WTC11 (cell line): ENCODE results near the gene RUNX1.

ENCODE experiments used
- CREM ChIP-seq: sonication (generic); formaldehyde crosslinking; IDR thresholded peaks from 2 replicates; pipeline ENCODE4 v1.8.1; 2022; ENCODE audit warnings: mild to moderate bottlenecking, missing genetic modification reagents, moderate library complexity
- NFE2L1 ChIP-seq: sonication (generic); formaldehyde crosslinking; IDR thresholded peaks from 2 replicates; pipeline ENCODE4 v1.8.1; 2023; ENCODE audit warnings: missing genetic modification reagents
- USF1 ChIP-seq: sonication (generic); formaldehyde crosslinking; IDR thresholded peaks from 2 replicates; pipeline ENCODE4 v1.8.0; 2022; ENCODE audit warnings: mild to moderate bottlenecking, missing genetic modification reagents
- TF ChIP-seq, protein P1 (sequence below): fragments of 200-600 bp; IDR thresholded peaks from 2 replicates; pipeline ENCODE4 v1.8.0; 2022; ENCODE audit warnings: antibody characterized with exemption
- TF ChIP-seq, protein P2 (sequence below): sonication (generic); formaldehyde crosslinking; IDR thresholded peaks from 2 replicates; pipeline ENCODE4 v1.8.1; 2022; ENCODE audit warnings: low read depth, mild to moderate bottlenecking, moderate library complexity, missing genetic modification reagents, borderline replicate concordance
- TF ChIP-seq, protein P3 (sequence below): sonication (generic); formaldehyde crosslinking; conservative IDR thresholded peaks from 2 replicates; pipeline ENCODE4 v1.8.1; 2022; ENCODE audit warnings: mild to moderate bottlenecking, missing genetic modification reagents

DNA sequence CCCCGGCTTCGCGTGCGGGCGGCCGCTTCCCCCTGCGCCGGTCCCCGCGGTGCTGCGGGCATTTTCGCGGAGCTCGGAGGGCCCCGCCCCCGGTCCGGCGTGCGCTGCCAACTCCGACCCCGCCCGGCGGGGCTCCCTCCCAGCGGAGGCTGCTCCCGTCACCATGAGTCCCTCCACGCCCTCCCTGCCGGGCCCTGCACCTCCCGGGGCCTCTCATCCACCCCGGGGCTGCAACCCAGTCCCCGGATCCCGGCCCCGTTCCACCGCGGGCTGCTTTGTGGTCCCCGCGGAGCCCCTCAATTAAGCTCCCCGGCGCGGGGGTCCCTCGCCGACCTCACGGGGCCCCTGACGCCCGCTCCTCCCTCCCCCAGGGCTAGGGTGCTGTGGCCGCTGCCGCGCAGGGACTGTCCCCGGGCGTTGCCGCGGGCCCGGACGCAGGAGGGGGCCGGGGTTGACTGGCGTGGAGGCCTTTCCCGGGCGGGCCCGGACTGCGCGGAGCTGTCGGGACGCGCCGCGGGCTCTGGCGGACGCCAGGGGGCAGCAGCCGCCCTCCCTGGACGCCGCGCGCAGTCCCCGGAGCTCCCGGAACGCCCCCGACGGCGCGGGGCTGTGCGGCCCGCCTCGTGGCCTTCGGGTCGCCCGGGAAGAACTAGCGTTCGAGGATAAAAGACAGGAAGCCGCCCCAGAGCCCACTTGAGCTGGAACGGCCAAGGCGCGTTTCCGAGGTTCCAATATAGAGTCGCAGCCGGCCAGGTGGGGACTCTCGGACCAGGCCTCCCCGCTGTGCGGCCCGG lies 159.2 kb downstream of the RUNX1 start:
- TF ChIP-seq, protein P1, sequence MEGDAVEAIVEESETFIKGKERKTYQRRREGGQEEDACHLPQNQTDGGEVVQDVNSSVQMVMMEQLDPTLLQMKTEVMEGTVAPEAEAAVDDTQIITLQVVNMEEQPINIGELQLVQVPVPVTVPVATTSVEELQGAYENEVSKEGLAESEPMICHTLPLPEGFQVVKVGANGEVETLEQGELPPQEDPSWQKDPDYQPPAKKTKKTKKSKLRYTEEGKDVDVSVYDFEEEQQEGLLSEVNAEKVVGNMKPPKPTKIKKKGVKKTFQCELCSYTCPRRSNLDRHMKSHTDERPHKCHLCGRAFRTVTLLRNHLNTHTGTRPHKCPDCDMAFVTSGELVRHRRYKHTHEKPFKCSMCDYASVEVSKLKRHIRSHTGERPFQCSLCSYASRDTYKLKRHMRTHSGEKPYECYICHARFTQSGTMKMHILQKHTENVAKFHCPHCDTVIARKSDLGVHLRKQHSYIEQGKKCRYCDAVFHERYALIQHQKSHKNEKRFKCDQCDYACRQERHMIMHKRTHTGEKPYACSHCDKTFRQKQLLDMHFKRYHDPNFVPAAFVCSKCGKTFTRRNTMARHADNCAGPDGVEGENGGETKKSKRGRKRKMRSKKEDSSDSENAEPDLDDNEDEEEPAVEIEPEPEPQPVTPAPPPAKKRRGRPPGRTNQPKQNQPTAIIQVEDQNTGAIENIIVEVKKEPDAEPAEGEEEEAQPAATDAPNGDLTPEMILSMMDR, result peak; percentile 74
- TF ChIP-seq NFE2L1 (no peak), CREM (CRISPR knock-in tag) (no peak), USF1 (CRISPR knock-in tag) (no peak)
- TF ChIP-seq, protein P2, sequence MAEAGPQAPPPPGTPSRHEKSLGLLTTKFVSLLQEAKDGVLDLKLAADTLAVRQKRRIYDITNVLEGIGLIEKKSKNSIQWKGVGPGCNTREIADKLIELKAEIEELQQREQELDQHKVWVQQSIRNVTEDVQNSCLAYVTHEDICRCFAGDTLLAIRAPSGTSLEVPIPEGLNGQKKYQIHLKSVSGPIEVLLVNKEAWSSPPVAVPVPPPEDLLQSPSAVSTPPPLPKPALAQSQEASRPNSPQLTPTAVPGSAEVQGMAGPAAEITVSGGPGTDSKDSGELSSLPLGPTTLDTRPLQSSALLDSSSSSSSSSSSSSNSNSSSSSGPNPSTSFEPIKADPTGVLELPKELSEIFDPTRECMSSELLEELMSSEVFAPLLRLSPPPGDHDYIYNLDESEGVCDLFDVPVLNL (CRISPR knock-in tag), result no peak
- TF ChIP-seq, protein P3, sequence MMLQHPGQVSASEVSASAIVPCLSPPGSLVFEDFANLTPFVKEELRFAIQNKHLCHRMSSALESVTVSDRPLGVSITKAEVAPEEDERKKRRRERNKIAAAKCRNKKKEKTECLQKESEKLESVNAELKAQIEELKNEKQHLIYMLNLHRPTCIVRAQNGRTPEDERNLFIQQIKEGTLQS, result no peak
